ENCODE results near the gene MCC.

Gene MCC

DNA sequence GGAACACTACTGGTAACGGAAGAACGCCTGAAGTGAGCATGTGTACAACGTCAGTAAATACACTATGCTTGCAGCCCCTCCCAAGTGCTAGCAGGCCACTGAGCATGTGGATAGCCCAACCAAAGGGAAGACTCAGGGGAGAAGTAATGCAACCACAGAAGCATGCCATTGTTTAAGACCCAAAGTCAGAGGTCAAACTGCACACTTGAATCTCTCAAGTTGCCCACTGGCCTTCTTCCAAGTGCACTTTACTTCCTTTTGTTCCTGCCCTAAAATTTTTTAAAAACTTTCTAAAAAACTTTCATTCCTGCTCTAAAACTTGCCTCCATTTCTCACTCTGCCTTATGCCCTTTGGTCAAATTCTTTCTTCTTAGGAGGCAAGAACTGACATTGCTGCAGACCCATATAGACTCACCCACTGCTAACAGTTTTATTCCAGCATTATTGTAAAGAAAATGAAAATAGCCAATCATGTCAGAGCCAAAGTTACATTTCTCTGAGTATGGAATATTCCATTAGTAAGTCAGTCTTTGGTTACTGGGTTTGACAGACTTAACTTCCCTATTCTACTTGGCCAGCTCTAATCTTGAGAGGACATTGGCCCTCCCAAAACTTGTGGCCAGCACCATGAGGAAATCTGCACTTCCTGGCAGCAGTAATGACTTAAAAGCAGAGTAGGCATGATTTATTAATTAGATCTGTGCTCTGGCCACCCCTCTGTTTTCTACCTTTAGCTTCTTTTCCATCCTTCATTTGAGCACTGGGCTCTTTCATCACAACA is 130.4 kb downstream of the MCC start:
- DNase-seq (ENCODE audit: low read depth in 2 of 2), result peak in 1 of 2 donors; percentile 46
- no peak overlapping the region for H3K4me3 ChIP-seq (replicated peaks in 1 of 2; ENCODE audit: low read depth in 2 of 2, low read length in 2 of 2)

DNA sequence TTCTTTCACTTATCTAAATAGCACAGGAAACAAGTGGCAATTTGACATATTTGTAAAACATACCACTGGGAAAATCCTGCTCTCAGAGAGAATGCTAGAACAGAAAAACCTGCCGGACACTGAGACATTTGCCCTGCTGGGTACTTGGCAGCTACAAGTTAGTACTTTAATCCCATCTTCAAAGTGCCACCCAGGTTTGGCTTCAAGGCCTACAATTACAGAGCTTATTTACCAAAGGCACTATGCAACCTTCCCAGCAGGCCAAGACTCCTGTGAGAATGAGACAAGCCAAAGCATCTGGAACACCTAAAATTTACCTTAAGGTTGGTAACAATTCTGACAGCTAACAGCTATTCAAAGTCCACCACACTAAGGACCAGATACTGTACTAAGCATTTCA is 131.8 kb downstream of the MCC start:
- no peak overlapping the region for H3K4me3 ChIP-seq (replicated peaks in 1 of 2; ENCODE audit: low read depth in 2 of 2, low read length in 2 of 2)
- DNase-seq (ENCODE audit: low read depth in 2 of 2), result no peak
- TF ChIP-seq, protein P1, sequence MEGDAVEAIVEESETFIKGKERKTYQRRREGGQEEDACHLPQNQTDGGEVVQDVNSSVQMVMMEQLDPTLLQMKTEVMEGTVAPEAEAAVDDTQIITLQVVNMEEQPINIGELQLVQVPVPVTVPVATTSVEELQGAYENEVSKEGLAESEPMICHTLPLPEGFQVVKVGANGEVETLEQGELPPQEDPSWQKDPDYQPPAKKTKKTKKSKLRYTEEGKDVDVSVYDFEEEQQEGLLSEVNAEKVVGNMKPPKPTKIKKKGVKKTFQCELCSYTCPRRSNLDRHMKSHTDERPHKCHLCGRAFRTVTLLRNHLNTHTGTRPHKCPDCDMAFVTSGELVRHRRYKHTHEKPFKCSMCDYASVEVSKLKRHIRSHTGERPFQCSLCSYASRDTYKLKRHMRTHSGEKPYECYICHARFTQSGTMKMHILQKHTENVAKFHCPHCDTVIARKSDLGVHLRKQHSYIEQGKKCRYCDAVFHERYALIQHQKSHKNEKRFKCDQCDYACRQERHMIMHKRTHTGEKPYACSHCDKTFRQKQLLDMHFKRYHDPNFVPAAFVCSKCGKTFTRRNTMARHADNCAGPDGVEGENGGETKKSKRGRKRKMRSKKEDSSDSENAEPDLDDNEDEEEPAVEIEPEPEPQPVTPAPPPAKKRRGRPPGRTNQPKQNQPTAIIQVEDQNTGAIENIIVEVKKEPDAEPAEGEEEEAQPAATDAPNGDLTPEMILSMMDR (IDR thresholded peaks at IDR 0.05; ENCODE audit: low read depth, low read length), result no peak

More for the DNA sequence above, 130.4 kb downstream of the MCC start:
- TF ChIP-seq, protein P1 (IDR thresholded peaks at IDR 0.05; ENCODE audit: low read depth, low read length), result no peak

DNA sequence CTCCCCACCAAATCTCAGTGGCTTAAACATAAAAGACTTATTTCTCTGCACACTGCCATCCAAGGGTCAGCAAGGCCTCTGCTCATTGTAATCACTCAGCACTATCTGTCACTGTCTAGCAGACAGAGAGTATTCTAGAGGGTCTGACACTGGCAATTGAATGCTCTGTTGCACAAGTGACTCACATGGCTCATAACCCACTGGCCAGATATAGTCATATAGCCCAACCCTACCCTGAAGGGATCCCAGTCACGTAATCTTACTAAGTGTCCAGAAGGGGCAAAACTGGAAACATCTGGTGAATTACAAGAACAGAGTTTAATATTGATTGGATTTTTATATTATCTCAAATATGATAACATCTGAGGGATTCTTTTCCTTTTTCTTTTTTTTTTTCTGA is 134.2 kb downstream of the MCC start:
- no peak overlapping the region for H3K4me3 ChIP-seq (replicated peaks in 1 of 2; ENCODE audit: low read depth in 2 of 2, low read length in 2 of 2)
- TF ChIP-seq, protein P1 (IDR thresholded peaks at IDR 0.05; ENCODE audit: low read depth, low read length), result no peak
- DNase-seq (ENCODE audit: low read depth in 2 of 2), result no peak

DNA sequence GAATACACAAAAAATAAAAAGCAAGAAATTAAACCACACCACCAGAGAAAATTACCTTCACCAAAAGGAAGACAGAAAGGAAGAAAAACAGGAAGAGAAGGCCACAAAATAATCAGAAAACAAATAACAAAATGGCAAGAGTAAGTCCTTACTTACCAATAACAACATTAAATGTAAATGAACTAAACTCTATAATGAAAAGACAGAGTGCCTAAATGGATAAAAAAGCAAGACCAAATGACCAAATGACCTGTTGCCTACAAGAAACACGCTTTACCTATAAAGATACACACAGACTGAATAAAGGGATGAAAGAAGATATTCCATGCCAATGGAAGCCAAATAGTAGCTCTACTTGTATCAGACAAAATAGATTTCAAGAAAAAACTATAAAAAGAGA is 140.7 kb downstream of the MCC start:
- H3K4me3 ChIP-seq (replicated peaks in 1 of 2; ENCODE audit: low read depth in 2 of 2, low read length in 2 of 2), result no peak overlapping the region
- TF ChIP-seq, protein P1 (IDR thresholded peaks at IDR 0.05; ENCODE audit: low read depth, low read length), result no peak
- no peak for DNase-seq (ENCODE audit: low read depth in 2 of 2)

DNA sequence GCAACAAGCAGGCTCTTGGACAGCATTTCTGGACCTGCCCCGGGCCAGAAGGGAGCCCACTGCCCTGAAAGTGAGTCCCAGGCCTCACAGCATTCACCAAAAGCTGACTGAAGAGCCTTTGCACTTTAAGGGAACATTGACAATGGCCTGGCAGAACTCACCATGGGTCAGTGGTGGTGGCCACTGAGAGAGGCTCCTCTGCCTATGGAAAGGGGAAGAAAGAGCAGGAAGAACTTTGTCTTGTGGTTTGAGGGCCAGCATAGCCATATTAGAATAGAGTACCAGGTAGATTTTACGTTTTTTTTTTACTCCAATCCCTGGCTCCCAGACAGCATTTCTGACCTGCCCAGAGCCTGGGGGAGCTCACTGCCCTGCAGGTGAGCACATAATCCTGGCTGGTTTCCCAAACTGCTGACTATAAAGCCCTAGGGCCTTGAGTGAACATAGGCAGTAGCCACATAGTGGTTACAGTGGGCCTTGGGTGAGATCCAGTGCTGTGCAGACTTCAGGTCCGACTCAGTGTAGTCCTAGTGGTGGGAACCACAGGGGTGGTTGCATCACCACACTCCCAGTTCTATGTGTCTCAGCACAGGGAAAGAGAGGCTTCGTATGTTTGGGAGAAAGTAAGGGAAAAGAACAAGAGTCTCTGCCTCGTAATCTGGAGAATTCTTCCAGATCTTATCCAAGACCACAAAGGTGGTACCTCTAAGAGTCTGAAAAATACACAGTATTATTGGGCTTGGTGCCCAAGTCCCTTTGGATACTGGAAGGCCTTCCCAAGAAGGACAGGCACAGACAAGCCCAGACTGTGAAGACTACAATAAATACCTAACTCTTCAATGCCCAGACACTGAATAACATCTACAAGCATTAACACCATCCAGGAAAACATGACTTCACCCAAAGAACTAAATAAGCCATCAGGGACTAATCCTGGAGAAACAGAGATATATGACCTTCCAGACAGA is 143.0 kb downstream of the MCC start:
- DNase-seq (ENCODE audit: low read depth in 2 of 2), result peak; percentile 34 to 84

DNA sequence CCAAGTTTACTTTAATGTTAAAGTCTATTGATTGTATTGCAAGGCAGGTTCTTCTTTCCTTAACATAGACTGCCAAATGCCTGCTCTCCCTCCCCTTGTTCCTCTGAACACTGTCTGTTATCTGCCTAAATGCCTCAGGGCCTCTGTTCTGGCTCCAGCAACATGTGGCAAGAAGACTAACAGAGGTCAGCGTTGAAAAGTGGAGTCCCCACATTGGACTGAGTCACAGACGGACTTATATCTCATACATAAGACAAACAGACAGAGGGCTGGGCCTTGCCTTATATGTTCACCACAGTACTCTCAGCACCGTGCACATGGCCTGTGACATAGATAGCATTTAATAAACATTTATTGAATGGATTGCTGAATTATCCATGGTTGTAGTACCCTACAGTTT is 144.9 kb downstream of the MCC start:
- TF ChIP-seq, protein P1 (IDR thresholded peaks at IDR 0.05; ENCODE audit: low read depth, low read length), result no peak
- DNase-seq (ENCODE audit: low read depth in 2 of 2), result peak; percentile 57 to 85
- H3K4me3 ChIP-seq (replicated peaks in 1 of 2; ENCODE audit: low read depth in 2 of 2, low read length in 2 of 2), result no peak overlapping the region

More for the DNA sequence above, 143.0 kb downstream of the MCC start:
- H3K4me3 ChIP-seq (replicated peaks in 1 of 2; ENCODE audit: low read depth in 2 of 2, low read length in 2 of 2), result no peak overlapping the region
- TF ChIP-seq, protein P1 (IDR thresholded peaks at IDR 0.05; ENCODE audit: low read depth, low read length), result no peak

All from cardiac fibroblast (primary cell).